ENCODE data around the gene PCDHGB2.

PCDHGB2 gene

GRCh38 chr5:141366016-141366896 is 6.5 kb downstream of the PCDHGB2 start:
- no peak for DNase-seq (ENCODE audit: low read depth)
- H3K4me3 ChIP-seq (ENCODE audit: low read depth, low read length): no peak overlapping the region
- no peak for TF ChIP-seq CTCF (IDR thresholded peaks at IDR 0.05; ENCODE audit: low read depth, low read length, missing control alignments)

GRCh38 chr5:141369994-141370848 is 10.4 kb downstream of the PCDHGB2 start, which contains the start of gene PCDHGB3:
Gene PCDHGB3, plus strand, starts transcription at chr5:141370242. Its CDS starts 153 bp downstream, at chr5:141370395.
- peak; percentile 60 for DNase-seq (ENCODE audit: low read depth)
- H3K4me3 ChIP-seq (ENCODE audit: low read depth, low read length): peak within 1 kb of the TSS; percentile 58
- TF ChIP-seq CTCF (IDR thresholded peaks at IDR 0.05; ENCODE audit: low read depth, low read length, missing control alignments): peak; percentile 72

- H3K4me3 ChIP-seq (ENCODE audit: low read depth, low read length): no peak overlapping the region
- TF ChIP-seq CTCF (IDR thresholded peaks at IDR 0.05; ENCODE audit: low read depth, low read length, missing control alignments): no peak
- no peak for DNase-seq (ENCODE audit: low read depth)
Measured at GRCh38 chr5:141371572-141372475, 12.0 kb downstream of the PCDHGB2 start.

- TF ChIP-seq CTCF (IDR thresholded peaks at IDR 0.05; ENCODE audit: low read depth, low read length, missing control alignments): peak; percentile 23
- H3K4me3 ChIP-seq (ENCODE audit: low read depth, low read length): no peak within 1 kb of the TSS
- DNase-seq (ENCODE audit: low read depth): no peak
Measured at GRCh38 chr5:141373673-141374317, 14.0 kb downstream of the PCDHGB2 start, which contains the start of gene PCDHGA6. Gene PCDHGA6, plus strand, starts transcription at chr5:141373891. Its CDS starts 193 bp downstream, at chr5:141374084.

- no peak overlapping the region for H3K4me3 ChIP-seq (ENCODE audit: low read depth, low read length)
- TF ChIP-seq CTCF (IDR thresholded peaks at IDR 0.05; ENCODE audit: low read depth, low read length, missing control alignments): no peak
- DNase-seq (ENCODE audit: low read depth): no peak
Measured at GRCh38 chr5:141374627-141375026, 14.8 kb downstream of the PCDHGB2 start.
